Smooth muscle cell of the coronary artery (primary cell): ENCODE results near the gene CYP27B1. TPM values are rescaled to one million over a fixed set of nuclear protein-coding genes. Genes with fewer than 3 reads are reported as not detected.

Experiments used
- total RNA-seq: library from RNA; depleted of rRNA; stranded (reverse); fragments of >200 nt; gene quantifications from 2 replicates; pipeline ENCODE4 v1.2.3, GENCODE V29; 2014; ENCODE audit warnings: low replicate concordance

CYP27B1 gene
- total RNA-seq = 0.68 TPM in 1 of 2 replicates, not detected in the other

GRCh38 chr12:57766464-57767304 is at the start of gene CYP27B1:
Gene CYP27B1 (minus strand): TSS chr12:57767078. CDS start chr12:57767041, 37 bp downstream.

GRCh38 chr12:57782608-57783465 is 16.0 kb upstream of the CYP27B1 start, which contains the start of gene TSFM:
Gene TSFM (plus strand): TSS chr12:57782787. CDS start chr12:57782802, 15 bp downstream.

DNA sequence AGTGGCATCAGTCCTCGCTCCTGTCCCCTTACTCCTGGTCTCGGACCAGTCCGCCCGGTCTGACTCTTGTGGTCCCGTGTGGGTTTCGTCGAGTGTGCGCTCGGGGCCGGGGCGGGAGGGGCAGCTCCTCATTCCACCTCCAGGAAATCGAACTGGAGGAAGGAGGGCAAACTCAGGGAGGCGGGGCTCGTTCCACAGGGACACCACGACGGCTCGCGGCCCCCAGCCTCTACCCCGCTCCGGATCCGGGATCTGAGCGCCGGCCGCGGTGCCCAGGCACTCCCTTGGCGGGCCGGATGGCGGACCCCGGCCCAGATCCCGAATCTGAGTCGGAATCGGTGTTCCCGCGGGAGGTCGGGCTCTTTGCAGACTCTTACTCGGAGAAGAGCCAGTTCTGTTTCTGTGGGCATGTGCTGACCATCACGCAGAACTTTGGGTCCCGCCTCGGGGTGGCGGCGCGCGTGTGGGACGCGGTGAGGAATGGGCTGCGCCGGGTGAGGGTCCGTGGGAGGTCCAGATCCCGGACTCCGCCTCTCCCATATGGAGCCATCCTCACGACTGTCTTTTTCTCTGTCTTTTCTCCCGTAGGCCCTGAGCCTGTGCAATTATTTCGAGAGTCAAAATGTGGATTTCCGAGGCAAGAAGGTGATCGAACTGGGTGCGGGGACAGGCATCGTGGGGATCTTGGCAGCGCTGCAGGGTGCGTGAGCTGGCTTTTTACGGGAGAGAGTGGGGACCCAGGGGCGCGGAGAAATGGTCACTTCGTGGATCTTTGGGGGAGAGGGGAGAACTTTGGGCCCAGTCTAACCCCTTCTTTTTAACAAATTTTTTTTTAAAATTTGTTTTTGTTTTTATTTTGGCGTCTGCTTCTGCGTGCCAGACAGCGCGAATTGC is 5.8 kb upstream of the CYP27B1 start, which contains the start of gene EEF1AKMT3:
EEF1AKMT3 (plus strand) TSS at position 186 of the 894 bp plus-strand sequence; CDS start at position 297, 111 bp downstream.

DNA sequence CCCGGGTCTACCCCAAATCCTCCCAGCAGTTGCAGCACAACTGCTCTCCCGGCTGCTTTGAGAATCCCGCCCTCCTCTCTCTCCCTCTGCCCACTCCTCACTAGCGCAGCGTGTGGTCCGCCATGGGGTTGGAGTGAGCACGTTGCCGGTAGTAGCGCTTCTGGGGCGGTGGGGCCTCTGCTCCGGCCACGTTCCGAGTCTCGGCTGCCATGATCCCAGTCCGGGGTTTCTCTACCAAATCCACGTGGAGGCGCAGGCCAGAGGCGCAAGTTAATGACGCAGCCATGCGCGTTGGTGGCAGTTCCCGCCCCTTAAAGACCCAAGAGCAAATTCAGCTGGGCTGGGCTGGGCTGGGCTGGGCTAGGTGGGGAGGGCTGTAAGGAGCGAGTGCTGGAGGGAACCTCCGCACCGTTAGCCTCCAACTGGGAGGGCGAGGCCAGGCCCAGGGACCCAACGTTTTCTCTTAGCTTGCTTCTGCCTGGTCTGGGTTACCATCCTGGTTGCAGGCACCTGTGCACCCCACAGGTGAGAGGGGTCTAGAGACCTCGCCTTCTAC is 5.1 kb upstream of the CYP27B1 start, which contains the start of gene METTL1:
METTL1 (minus strand) TSS at position 233 of the 556 bp plus-strand sequence; CDS start at position 211, 22 bp downstream.

GRCh38 chr12:57754411-57755193 is 12.3 kb downstream of the CYP27B1 start, which contains the start of gene MARCHF9:
Gene MARCHF9 (plus strand): TSS chr12:57755103. CDS start chr12:57755529, 426 bp downstream.

GRCh38 chr12:57751788-57752667 is 14.8 kb downstream of the CYP27B1 start, which contains the start of gene CDK4:
Gene CDK4 (minus strand): TSS chr12:57752310. CDS start chr12:57751717, 593 bp downstream.

GRCh38 chr12:57744777-57745484 is 21.9 kb downstream of the CYP27B1 start, which contains the start of gene TSPAN31:
Gene TSPAN31 (plus strand): TSS chr12:57745039. CDS start chr12:57745155, 116 bp downstream.

GRCh38 chr12:57738661-57739237 is 28.1 kb downstream of the CYP27B1 start, which contains the start of gene AGAP2:
Gene AGAP2 (minus strand): TSS chr12:57738742. CDS start chr12:57738246, 496 bp downstream.

Other genes starting within 250 kb of the CYP27B1 start
- gene DDIT3, start 246.6 kb downstream of the CYP27B1 start, total RNA-seq = 44.0 and 89.6 TPM in 2 replicates
- gene MBD6, start 244.3 kb downstream of the CYP27B1 start, total RNA-seq = 2.9 and 4.0 TPM in 2 replicates
- 57.0 and 81.7 TPM in 2 replicates for gene DCTN2, start 219.9 kb downstream of the CYP27B1 start, total RNA-seq
- 0.15 and 0.23 TPM in 2 replicates for gene KIF5A, start 217.0 kb downstream of the CYP27B1 start, total RNA-seq
- gene PIP4K2C, start 175.9 kb downstream of the CYP27B1 start, total RNA-seq = 5.9 and 13.3 TPM in 2 replicates
- gene DTX3, start 162.3 kb downstream of the CYP27B1 start, total RNA-seq = 6.4 and 8.5 TPM in 2 replicates
- gene ARHGEF25, start 155.6 kb downstream of the CYP27B1 start, total RNA-seq = 17.0 and 23.8 TPM in 2 replicates
- gene B4GALNT1, start 133.9 kb downstream of the CYP27B1 start, total RNA-seq = 1.3 and 5.6 TPM in 2 replicates
- gene OS9, start 72.9 kb downstream of the CYP27B1 start, total RNA-seq = 233 and 545 TPM in 2 replicates
- 0.23 and 0.30 TPM in 2 replicates for gene AGAP2, start 28.3 kb downstream of the CYP27B1 start, total RNA-seq
- gene TSPAN31, start 22.0 kb downstream of the CYP27B1 start, total RNA-seq = 59.8 and 69.0 TPM in 2 replicates
- gene CDK4, start 14.8 kb downstream of the CYP27B1 start, total RNA-seq = 177 and 178 TPM in 2 replicates
- gene MARCHF9, start 12.0 kb downstream of the CYP27B1 start, total RNA-seq = 3.4 and 4.7 TPM in 2 replicates
- gene METTL1, start 5.0 kb upstream of the CYP27B1 start, total RNA-seq = 5.0 and 7.0 TPM in 2 replicates
- 7.8 and 8.5 TPM in 2 replicates for gene EEF1AKMT3, start 5.5 kb upstream of the CYP27B1 start, total RNA-seq
- 6.7 and 16.8 TPM in 2 replicates for gene TSFM, start 15.7 kb upstream of the CYP27B1 start, total RNA-seq
- 1.4 and 11.6 TPM in 2 replicates for gene AVIL, start 51.7 kb upstream of the CYP27B1 start, total RNA-seq
- 54.6 and 198 TPM in 2 replicates for gene CTDSP2, start 79.7 kb upstream of the CYP27B1 start, total RNA-seq
- gene ATP23, start 174.5 kb upstream of the CYP27B1 start, total RNA-seq = 3.0 and 10.9 TPM in 2 replicates